ENCODE data around the gene MRPS6.

MRPS6 gene

DNA sequence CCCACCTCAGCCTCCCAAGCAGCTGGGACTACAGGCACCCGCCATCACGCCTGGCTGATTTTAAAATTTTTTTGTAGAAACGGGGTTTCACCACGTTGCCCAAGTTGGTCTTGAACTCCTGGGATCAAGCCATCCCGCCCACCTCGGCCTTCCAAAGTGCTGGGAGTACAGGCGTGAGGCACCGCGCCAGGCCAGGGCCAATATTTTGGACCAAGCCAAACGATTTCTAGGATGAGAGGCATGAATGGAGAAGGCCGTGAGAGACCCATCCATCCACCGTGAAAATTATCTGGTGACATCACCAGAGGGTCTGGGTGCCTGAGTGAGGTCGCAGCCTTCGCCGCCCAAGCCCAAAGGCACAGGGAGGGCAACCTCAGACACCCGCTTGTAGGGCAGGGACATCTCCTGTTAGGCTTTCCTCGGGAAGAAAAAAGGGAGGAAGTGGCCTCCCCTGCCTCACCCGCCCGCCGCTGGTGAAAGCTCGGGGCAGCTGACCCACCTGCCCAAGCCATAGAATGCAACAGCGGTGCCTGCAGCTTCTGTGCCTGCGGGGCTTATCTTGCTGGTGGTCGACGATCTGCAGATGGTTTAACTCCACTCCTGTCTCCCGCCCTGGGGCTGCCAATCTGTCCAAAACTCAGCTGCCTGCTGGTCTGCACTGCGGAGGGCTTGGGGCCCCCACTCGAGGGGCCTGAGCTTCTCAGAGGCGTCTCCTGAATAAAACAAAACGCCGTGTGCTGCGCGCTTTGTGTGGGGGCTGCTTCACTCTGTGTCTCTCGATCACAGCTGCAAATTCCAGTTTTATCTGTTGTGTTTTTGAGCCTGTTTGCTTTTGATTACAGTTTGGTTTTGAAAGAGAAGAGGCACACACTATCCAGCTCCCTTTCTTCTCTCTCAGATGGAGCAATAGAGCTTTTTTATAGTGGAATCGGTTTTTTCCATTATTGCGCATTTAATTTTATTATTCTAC lies 85.8 kb downstream of the MRPS6 start:
- no peak overlapping the region for H3K27ac ChIP-seq (ENCODE audit: low read depth, low read length)
- peaks cover 2% of the 10 kb centered on the region; the same call in 1 of the 2 replicates for H3K9me3 ChIP-seq (ENCODE audit: control insufficient read depth, insufficient read depth, low read length)
- H3K36me3 ChIP-seq (ENCODE audit: control insufficient read depth, low read length) = no peaks in the 10 kb centered on the region
- H3F3A ChIP-seq (ENCODE audit: control insufficient read depth, insufficient read depth) = no peaks in the 10 kb centered on the region
- H3K4me2 ChIP-seq (ENCODE audit: low read length) = no peak overlapping the region
- H3K4me1 ChIP-seq (ENCODE audit: control insufficient read depth, low read length) = no peaks in the 10 kb centered on the region
- no peak for TF ChIP-seq EZH2phosphoT487 (IDR thresholded peaks at IDR 0.05; ENCODE audit: borderline replicate concordance, low read length)
- TF ChIP-seq, protein P1, sequence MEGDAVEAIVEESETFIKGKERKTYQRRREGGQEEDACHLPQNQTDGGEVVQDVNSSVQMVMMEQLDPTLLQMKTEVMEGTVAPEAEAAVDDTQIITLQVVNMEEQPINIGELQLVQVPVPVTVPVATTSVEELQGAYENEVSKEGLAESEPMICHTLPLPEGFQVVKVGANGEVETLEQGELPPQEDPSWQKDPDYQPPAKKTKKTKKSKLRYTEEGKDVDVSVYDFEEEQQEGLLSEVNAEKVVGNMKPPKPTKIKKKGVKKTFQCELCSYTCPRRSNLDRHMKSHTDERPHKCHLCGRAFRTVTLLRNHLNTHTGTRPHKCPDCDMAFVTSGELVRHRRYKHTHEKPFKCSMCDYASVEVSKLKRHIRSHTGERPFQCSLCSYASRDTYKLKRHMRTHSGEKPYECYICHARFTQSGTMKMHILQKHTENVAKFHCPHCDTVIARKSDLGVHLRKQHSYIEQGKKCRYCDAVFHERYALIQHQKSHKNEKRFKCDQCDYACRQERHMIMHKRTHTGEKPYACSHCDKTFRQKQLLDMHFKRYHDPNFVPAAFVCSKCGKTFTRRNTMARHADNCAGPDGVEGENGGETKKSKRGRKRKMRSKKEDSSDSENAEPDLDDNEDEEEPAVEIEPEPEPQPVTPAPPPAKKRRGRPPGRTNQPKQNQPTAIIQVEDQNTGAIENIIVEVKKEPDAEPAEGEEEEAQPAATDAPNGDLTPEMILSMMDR (IDR thresholded peaks at IDR 0.05; ENCODE audit: low read depth, low read length, poor library complexity, severe bottlenecking) = no peak
- no peaks in the 10 kb centered on the region for H3K79me2 ChIP-seq (ENCODE audit: control insufficient read depth, low read length)
- no peaks in the 10 kb centered on the region for H4K20me1 ChIP-seq (ENCODE audit: control insufficient read depth, insufficient read depth, low read depth, low read length)
- H3K9me2 ChIP-seq (replicated peaks; ENCODE audit: control insufficient read depth, low read length) = no peaks in the 10 kb centered on the region
- H3K4me3 ChIP-seq (ENCODE audit: low read length) = no peak overlapping the region
- no peaks in the 10 kb centered on the region for H3K27me3 ChIP-seq (ENCODE audit: control insufficient read depth, low read length)

DNA sequence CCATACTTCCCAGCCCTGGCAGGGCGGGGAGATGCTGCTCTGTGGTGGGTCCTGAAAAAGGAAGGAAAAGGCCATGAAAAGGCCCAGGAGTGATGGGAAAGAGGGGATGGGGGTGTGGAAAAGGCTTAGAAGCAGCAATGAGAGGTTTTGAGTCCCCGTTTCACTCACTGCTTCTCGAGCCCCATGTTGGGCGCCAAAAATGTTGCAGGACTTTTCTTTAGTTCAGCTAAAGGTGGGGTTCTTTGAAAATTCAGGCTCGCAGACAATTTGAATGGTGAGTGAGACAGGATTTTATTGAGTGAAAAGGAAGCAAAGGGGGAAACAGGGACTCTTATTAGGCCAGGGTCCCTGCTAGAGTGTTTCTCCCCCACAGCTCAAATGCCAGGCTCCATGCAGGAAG lies 93.1 kb downstream of the MRPS6 start:
- Histone ChIP-seq H3K9me2 (replicated peaks; ENCODE audit: control insufficient read depth, low read length) (no peaks in the 10 kb centered on the region), H3K27me3 (ENCODE audit: control insufficient read depth, low read length) (no peaks in the 10 kb centered on the region), H3K27ac (ENCODE audit: low read depth, low read length) (no peak overlapping the region), H3K9me3 (ENCODE audit: control insufficient read depth, insufficient read depth, low read length) (peaks cover 28% of the 10 kb centered on the region), H3F3A (ENCODE audit: control insufficient read depth, insufficient read depth) (no peaks in the 10 kb centered on the region), H3K79me2 (ENCODE audit: control insufficient read depth, low read length) (no peaks in the 10 kb centered on the region), H3K4me1 (ENCODE audit: control insufficient read depth, low read length) (no peaks in the 10 kb centered on the region), H3K4me2 (ENCODE audit: low read length) (no peak overlapping the region), H4K20me1 (ENCODE audit: control insufficient read depth, insufficient read depth, low read depth, low read length) (no peaks in the 10 kb centered on the region), H3K36me3 (ENCODE audit: control insufficient read depth, low read length) (no peaks in the 10 kb centered on the region), H3K4me3 (ENCODE audit: low read length) (no peak overlapping the region)
- TF ChIP-seq, protein P1 (IDR thresholded peaks at IDR 0.05; ENCODE audit: low read depth, low read length, poor library complexity, severe bottlenecking) = no peak
- no peak for TF ChIP-seq EZH2phosphoT487 (IDR thresholded peaks at IDR 0.05; ENCODE audit: borderline replicate concordance, low read length)

DNA sequence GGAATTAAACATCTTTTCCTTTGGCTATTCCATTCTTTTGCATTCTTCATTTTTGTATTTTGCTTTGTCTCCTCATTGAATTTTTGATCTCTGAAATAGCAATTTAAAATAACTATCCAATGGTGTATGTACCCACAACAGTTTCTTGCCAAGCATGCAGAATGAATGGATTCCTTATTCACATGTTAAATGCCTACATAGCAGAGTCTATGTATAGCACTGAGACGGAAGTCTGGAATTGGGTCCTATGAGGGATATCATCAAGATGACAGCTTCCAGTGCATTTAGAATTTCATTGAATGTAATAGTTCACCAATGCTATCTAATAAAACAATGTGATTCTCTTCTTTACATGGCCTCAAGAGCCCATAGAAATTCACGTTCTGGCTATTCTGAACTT lies 97.5 kb downstream of the MRPS6 start:
- Histone ChIP-seq H3K9me2 (replicated peaks; ENCODE audit: control insufficient read depth, low read length) (no peaks in the 10 kb centered on the region), H3K27me3 (ENCODE audit: control insufficient read depth, low read length) (no peaks in the 10 kb centered on the region), H3K27ac (ENCODE audit: low read depth, low read length) (no peak overlapping the region), H3K4me3 (ENCODE audit: low read length) (no peak overlapping the region), H4K20me1 (ENCODE audit: control insufficient read depth, insufficient read depth, low read depth, low read length) (no peaks in the 10 kb centered on the region), H3K4me2 (ENCODE audit: low read length) (no peak overlapping the region), H3K9me3 (ENCODE audit: control insufficient read depth, insufficient read depth, low read length) (peaks cover 30% of the 10 kb centered on the region), H3F3A (ENCODE audit: control insufficient read depth, insufficient read depth) (no peaks in the 10 kb centered on the region), H3K36me3 (ENCODE audit: control insufficient read depth, low read length) (no peaks in the 10 kb centered on the region), H3K79me2 (ENCODE audit: control insufficient read depth, low read length) (no peaks in the 10 kb centered on the region), H3K4me1 (ENCODE audit: control insufficient read depth, low read length) (no peaks in the 10 kb centered on the region)
- TF ChIP-seq, protein P1 (IDR thresholded peaks at IDR 0.05; ENCODE audit: low read depth, low read length, poor library complexity, severe bottlenecking) = no peak
- no peak for TF ChIP-seq EZH2phosphoT487 (IDR thresholded peaks at IDR 0.05; ENCODE audit: borderline replicate concordance, low read length)
